Psoas muscle (tissue), 8 donors: ENCODE results near the gene SLC22A17. TPM values are rescaled to one million over a fixed set of nuclear protein-coding genes. Genes with fewer than 3 reads are reported as not detected.
A peak's percentile ranks its signal among the peaks of the same experiment; 100 is the strongest.

Source experiments
- ATAC-seq, 4 donors: fragments of 200-7000 bp; cut with Tn5 transposase; one replicate each; pipeline ENCODE4 v1.9.1; 2020; ENCODE audit warnings: moderate library complexity in 3 of 4, mild to moderate bottlenecking in 2 of 4
- DNase-seq, 2 donors: peaks; one replicate each; pipeline ENCODE4 v3.0.0-alpha.2; 2020
- H3K27ac ChIP-seq: fragments of 200-600 bp; one replicate; pipeline ENCODE4 v1.8.0; 2022
- H3K27me3 ChIP-seq, 3 donors: fragments of 200-600 bp in 1 of 3; one replicate each; pipeline versions ENCODE4 v1.6.1 to v1.8.0; 2013 to 2022; ENCODE audit warnings: low read length in 2 of 3, mild to moderate bottlenecking in 2 of 3, moderate library complexity in 1 of 3; ENCODE audit not compliant: insufficient read depth in 3 of 3
- H3K36me3 ChIP-seq, 2 donors: fragments of 200-600 bp in 1 of 2; one replicate each; pipeline versions ENCODE4 v1.6.1 to v1.8.0; 2013 to 2022; ENCODE audit warnings: low read depth in 1 of 2, mild to moderate bottlenecking in 1 of 2, moderate library complexity in 1 of 2; ENCODE audit not compliant: insufficient read depth in 1 of 2
- H3K4me1 ChIP-seq: fragments of 200-600 bp; one replicate; pipeline ENCODE4 v1.8.0; 2022
- H3K4me3 ChIP-seq: fragments of 200-600 bp; one replicate; pipeline ENCODE4 v1.8.0; 2022; ENCODE audit warnings: mild to moderate bottlenecking
- H3K9me3 ChIP-seq: fragments of 200-600 bp; one replicate; pipeline ENCODE4 v1.8.0; 2022
- WGBS, 3 donors: extraction: QIAGEN DNeasy Blood & Tissue Kit; methylation state at CpG; one replicate each; pipeline versions ENCODE4 v1.1.6 to v1.1.7; 2013; 5-methylcytosine and 5-hydroxymethylcytosine counted together
- intact Hi-C, 2 donors: fragments of 100-400 bp; cut with DNase I; formaldehyde crosslinking; loops; one replicate each; pipeline versions ENCODE4 v1.11.0 to v1.14.2; 2022
- polyA plus RNA-seq, 3 donors: library from polyadenylated mRNA; stranded (reverse); fragments of 200-250 nt; gene quantifications; one replicate each; pipeline ENCODE4 v1.2.3, GENCODE V29; 2013
- total RNA-seq, 4 donors: library from RNA; stranded (reverse); fragmentation: NEBNext Ultra II Directional in 2 of 4; extraction: Animal tissue kit (Norgen Biotek cat#: 25700) in 2 of 4; gene quantifications; one replicate each; pipeline versions ENCODE4 v1.2.1 to v1.2.4, GENCODE V29; 2021 to 2023
- TF ChIP-seq, protein P1 (sequence below): fragments of 200-600 bp; IDR thresholded peaks from one replicate; pipeline ENCODE4 v1.8.0; 2022; ENCODE audit warnings: antibody characterized with exemption
- donor health status: healthy with polysubstance abuse.
- donor health status: DM: no; HTN: no; CAD: no; lungs with moderate emphysema.
- donor health status: Bipolar disorder and iron deficiency.
- donor health status: healthy.
- donor health status: DM: yes; HTN: yes; CAD: no.
- donor health status: DM: no; HTN: no; CAD: no.
- donor health status: DM: no; HTN: no; CAD: no.
- donor health status: DM: yes; HTN: yes; CAD: no.

SLC22A17 gene
- total and polyA plus RNA-seq, 7 donors = 0.95 to 6.3 (median 1.4) TPM

DNA sequence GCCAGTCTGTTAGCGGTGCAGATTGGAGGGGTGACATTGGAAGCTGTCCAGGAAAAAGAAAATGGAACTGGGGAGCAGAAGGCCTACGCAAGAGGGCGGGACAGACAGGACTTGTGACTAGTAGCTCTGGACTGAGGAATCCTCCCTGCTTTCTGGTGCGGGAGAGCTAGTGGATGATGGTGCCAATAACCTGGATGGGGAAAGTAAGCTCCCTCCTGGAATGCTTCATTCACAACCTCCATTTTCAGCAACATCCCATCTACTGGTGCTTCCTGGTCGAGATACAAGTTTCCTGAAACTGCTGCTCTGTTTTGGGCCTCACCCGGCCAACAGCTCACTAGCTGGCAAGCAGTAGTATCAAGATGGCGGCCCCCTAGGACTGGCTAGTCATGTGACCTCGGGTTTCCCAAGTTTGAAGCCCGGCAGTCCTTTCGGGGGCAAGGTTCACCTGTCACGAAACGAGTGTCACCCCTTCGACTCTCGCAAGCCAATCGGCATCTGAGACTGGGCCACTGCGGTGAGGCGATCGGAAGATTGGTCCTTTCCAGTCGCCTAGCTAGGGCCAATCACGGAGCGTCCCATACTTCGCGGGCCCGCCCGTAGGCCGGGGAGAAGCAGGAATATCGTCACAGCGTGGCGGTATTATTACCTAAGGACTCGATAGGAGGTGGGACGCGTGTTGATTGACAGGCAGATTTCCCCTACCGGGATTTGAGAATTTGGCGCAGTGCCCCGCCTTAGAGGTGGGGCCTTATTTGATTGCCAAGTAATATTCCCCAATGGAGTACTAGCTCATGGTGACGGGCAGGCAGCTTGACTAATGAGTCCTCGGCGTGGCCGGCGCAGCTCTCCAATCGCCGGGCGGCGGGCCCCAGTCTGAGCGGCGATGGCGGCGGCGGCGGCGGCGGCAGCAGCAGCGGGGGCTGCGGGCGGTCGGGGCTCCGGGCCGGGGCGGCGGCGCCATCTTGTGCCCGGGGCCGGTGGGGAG is 31.8 kb downstream of the SLC22A17 start, which contains the start of gene PABPN1:
PABPN1 (plus strand) TSS at position 874 of the 988 bp plus-strand sequence; CDS start at position 887, 13 bp downstream.
- H3K9me3 ChIP-seq = no peaks in the 10 kb centered on the region
- DNase-seq (peak; percentile 98 to 99), ATAC-seq (peak; percentile 92 to 94 (median 92))
- peak within 1 kb of the TSS; percentile 98 for H3K4me3 ChIP-seq
- peak within 1 kb of the TSS; percentile 97 for H3K27ac ChIP-seq
- TF ChIP-seq, protein P1, sequence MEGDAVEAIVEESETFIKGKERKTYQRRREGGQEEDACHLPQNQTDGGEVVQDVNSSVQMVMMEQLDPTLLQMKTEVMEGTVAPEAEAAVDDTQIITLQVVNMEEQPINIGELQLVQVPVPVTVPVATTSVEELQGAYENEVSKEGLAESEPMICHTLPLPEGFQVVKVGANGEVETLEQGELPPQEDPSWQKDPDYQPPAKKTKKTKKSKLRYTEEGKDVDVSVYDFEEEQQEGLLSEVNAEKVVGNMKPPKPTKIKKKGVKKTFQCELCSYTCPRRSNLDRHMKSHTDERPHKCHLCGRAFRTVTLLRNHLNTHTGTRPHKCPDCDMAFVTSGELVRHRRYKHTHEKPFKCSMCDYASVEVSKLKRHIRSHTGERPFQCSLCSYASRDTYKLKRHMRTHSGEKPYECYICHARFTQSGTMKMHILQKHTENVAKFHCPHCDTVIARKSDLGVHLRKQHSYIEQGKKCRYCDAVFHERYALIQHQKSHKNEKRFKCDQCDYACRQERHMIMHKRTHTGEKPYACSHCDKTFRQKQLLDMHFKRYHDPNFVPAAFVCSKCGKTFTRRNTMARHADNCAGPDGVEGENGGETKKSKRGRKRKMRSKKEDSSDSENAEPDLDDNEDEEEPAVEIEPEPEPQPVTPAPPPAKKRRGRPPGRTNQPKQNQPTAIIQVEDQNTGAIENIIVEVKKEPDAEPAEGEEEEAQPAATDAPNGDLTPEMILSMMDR = no peak
- intact Hi-C loops = loop anchor here in 1 of 2 donors (5.0 to 10.0 kb wide), 2 partner anchors 146 to 234 kb away; partner anchors contain the start of genes NGDN, THTPA and ZFHX2
- H3K4me1 ChIP-seq = peaks cover 15% of the 10 kb centered on the region
- peaks cover 5 to 37% of the 10 kb centered on the region in 2 donors for H3K36me3 ChIP-seq
- 4% methylated on average over 58 to 63 of the region's 63 CpGs for WGBS, 3 donors
- H3K27me3 ChIP-seq = no peaks in the 10 kb centered on the region

DNA sequence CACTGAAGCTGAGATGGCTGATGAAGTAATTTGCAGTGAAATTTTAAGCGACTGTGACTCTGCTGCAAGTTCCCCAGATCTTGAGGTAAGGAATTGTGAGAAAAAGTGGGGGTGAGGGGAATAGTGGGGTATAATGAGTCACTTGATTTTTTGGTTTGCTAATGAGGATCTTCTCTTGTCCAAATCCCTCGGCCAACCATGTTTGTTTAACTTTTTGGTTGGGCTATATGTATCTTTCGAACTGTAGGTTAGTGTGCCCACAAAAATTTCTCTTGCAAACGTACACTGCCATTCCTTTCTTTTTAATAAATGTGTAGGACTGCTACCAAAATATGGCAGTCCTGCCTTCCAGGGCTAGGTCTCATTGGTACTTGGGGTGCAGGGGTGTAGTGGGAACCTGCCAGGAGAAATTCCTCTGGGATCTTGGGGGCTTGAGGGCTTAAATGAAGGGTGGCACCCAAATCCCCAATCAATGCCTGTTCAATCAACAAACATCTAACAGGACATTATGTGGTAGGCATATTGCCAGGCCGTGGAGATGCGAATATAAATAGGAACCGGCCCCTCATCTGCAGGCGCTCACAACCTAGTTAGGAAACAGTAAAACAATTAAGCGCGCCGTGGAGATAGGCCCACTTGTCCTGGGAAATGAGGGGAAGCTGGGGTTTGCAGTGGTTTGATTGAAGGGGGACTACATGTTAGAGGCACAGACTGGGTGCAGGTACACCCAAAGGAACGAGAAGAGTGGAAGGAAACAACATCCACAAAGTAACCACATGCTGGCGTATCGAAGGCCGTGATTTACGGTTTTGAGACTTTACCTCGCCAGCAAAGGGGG is 32.7 kb downstream of the SLC22A17 start:
- peak overlapping the region; percentile 97 for H3K27ac ChIP-seq
- peaks cover 3 to 28% of the 10 kb centered on the region in 2 donors for H3K36me3 ChIP-seq
- intact Hi-C loops = loop anchor here in 1 of 2 donors (5.0 to 10.0 kb wide), 2 partner anchors 147 to 235 kb away; partner anchors contain the start of genes NGDN, THTPA and ZFHX2
- no peaks in the 10 kb centered on the region for H3K9me3 ChIP-seq
- no peak for ATAC-seq
- H3K27me3 ChIP-seq = no peaks in the 10 kb centered on the region
- WGBS, 3 donors = 81 to 86% (median 82%) methylated on average over 17 of the region's 17 CpGs
- no peak for DNase-seq
- peaks cover 15% of the 10 kb centered on the region for H3K4me1 ChIP-seq
- H3K4me3 ChIP-seq = peak overlapping the region; percentile 98
- TF ChIP-seq, protein P1 = no peak

DNA sequence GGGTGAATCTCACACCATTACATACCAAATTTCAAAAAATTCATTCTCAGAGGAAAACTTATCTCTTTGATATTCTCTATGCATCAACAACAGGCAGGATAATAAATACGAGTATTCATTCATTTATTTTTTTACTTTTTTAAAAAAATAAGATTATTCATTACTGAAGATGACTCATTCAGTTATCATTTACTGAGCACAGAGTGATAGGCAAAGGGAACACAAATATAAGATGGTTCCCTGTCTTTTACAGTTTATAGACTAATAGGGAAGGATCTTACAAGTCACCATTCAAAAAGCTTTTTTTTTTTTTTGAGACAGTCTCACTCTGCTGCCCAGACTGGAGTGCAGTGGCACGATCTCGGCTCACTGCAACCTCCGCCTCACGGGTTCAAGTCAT is 36.4 kb downstream of the SLC22A17 start:
- H3K4me1 ChIP-seq = no peaks in the 10 kb centered on the region
- no peaks in the 10 kb centered on the region for H3K9me3 ChIP-seq
- no peak overlapping the region for H3K4me3 ChIP-seq
- no peak for ATAC-seq
- WGBS, 3 donors = 84 to 97% (median 87%) methylated on average over 5 of the region's 5 CpGs
- no peak for DNase-seq
- intact Hi-C loops = no loop called here
- TF ChIP-seq, protein P1 = no peak
- H3K27me3 ChIP-seq = no peaks in the 10 kb centered on the region
- H3K36me3 ChIP-seq = peaks cover 0 to 6% of the 10 kb centered on the region in 2 donors
- H3K27ac ChIP-seq = no peak overlapping the region

DNA sequence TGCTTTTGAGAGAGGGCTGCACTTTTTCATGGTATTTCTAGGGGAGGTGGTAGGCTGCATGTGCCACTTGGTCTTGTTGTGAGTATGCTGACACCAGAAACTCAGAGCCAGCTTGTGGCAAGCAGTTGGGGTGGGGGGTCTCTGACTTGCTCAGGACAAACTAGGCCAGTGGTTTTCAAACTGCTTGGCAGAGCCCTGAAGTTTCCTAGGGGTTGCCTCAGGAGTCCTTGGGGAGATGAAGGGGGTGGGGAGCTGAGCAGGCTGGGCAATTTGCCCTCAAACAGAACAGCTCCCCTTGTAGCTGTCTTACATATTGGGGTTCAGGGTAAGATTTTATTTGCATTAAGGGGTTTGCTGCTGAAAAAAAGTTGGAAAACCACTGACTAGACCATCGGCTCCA is 42.1 kb downstream of the SLC22A17 start:
- H3K27me3 ChIP-seq = no peaks in the 10 kb centered on the region
- intact Hi-C loops = no loop called here
- peaks cover 0 to 45% of the 10 kb centered on the region in 2 donors for H3K36me3 ChIP-seq
- H3K4me3 ChIP-seq = no peak overlapping the region
- DNase-seq = no peak
- H3K27ac ChIP-seq = no peak overlapping the region
- ATAC-seq = no peak
- TF ChIP-seq, protein P1 = no peak
- no peaks in the 10 kb centered on the region for H3K9me3 ChIP-seq
- WGBS, 3 donors = 87 to 94% (median 88%) methylated on average over 1 of the region's 1 CpG
- H3K4me1 ChIP-seq = peaks cover 21% of the 10 kb centered on the region
